Neuronal stem cell (in vitro differentiated cells): Measurements from ENCODE around the gene MYADML2.
"Not testable (repeated sequence)": the region's sequence is repeated elsewhere in the genome, so short reads cannot be mapped to it uniquely, and the experiment has no call there.

Experiments used
- DNase-seq: peaks from one replicate; pipeline ENCODE4 v3.0.0-alpha.2; 2013; ENCODE audit warnings: low spot score
- H2AFZ ChIP-seq: one replicate; pipeline ENCODE4 v1.6.1; 2013; ENCODE audit warnings: mild to moderate bottlenecking, low read length, inconsistent platforms
- H2AK5ac ChIP-seq: 2 replicates; pipeline ENCODE4 v1.6.1; 2013; ENCODE audit warnings: low read depth, mild to moderate bottlenecking, inconsistent platforms, low read length, moderate library complexity, mixed read lengths
- H2BK120ac ChIP-seq: 2 replicates; pipeline ENCODE4 v1.6.1; 2013; ENCODE audit warnings: low read depth, mild to moderate bottlenecking, inconsistent platforms, low read length, moderate library complexity, mixed read lengths
- H2BK12ac ChIP-seq: one replicate; pipeline ENCODE4 v1.6.1; 2013; ENCODE audit warnings: low read length, inconsistent platforms
- H2BK15ac ChIP-seq: 2 replicates; pipeline ENCODE4 v1.6.1; 2013; ENCODE audit warnings: mild to moderate bottlenecking, low read length, inconsistent platforms, mixed read lengths
- H2BK5ac ChIP-seq: one replicate; pipeline ENCODE4 v1.6.1; 2013; ENCODE audit warnings: inconsistent platforms, mild to moderate bottlenecking, low read length, moderate library complexity
- H3K14ac ChIP-seq: one replicate; pipeline ENCODE4 v1.6.1; 2013; ENCODE audit warnings: low read length, inconsistent platforms
- H3K18ac ChIP-seq: 2 replicates; pipeline ENCODE4 v1.6.1; 2013; ENCODE audit warnings: low read length, inconsistent platforms
- H3K23ac ChIP-seq: 2 replicates; pipeline ENCODE4 v1.6.1; 2013; ENCODE audit warnings: low read depth, mild to moderate bottlenecking, mixed read lengths, low read length, inconsistent platforms; ENCODE audit not compliant: poor library complexity
- H3K27ac ChIP-seq: replicated peaks from 3 replicates; pipeline ENCODE4 v1.5.1; 2013; ENCODE audit warnings: low read length, inconsistent platforms
- H3K27me3 ChIP-seq, 3 experiments: 2 replicates each; pipeline ENCODE4 v1.6.1; 2013; ENCODE audit warnings: low read length in 3 of 3, mild to moderate bottlenecking in 2 of 3, inconsistent platforms in 1 of 3, low read depth in 1 of 3, mixed read lengths in 1 of 3, moderate library complexity in 1 of 3; ENCODE audit not compliant: control insufficient read depth in 3 of 3, insufficient read depth in 3 of 3
- H3K36me3 ChIP-seq, 2 donors: replicated peaks in 1 of 2; 2 replicates each; pipeline ENCODE4 v1.6.1; 2013; ENCODE audit warnings: low read length in 2 of 2; ENCODE audit not compliant: control insufficient read depth in 2 of 2, insufficient read depth in 2 of 2
- H3K4ac ChIP-seq: 2 replicates; pipeline ENCODE4 v1.6.1; 2013; ENCODE audit warnings: inconsistent platforms, mild to moderate bottlenecking, low read length, moderate library complexity
- H3K4me1 ChIP-seq, 2 donors: 1 replicate in 1 of 2; 2 replicates in 1 of 2; pipeline ENCODE4 v1.6.1; 2013; ENCODE audit warnings: low read length in 2 of 2, low read depth in 1 of 2; ENCODE audit not compliant: control insufficient read depth in 2 of 2, insufficient read depth in 1 of 2
- H3K4me2 ChIP-seq: one replicate; pipeline ENCODE4 v1.6.1; 2013; ENCODE audit warnings: mild to moderate bottlenecking, low read length, inconsistent platforms; ENCODE audit not compliant: insufficient read depth, poor library complexity, severe bottlenecking
- H3K4me3 ChIP-seq, 2 donors: 2 replicates each; pipeline ENCODE4 v1.5.1; 2013; ENCODE audit warnings: low read length in 2 of 2, mild to moderate bottlenecking in 2 of 2, inconsistent platforms in 1 of 2, moderate library complexity in 1 of 2
- H3K79me1 ChIP-seq: one replicate; pipeline ENCODE4 v1.6.1; 2013; ENCODE audit warnings: low read depth, mild to moderate bottlenecking, inconsistent platforms, low read length, moderate library complexity
- H3K9ac ChIP-seq: one replicate; pipeline ENCODE4 v1.6.1; 2013; ENCODE audit warnings: mild to moderate bottlenecking, low read depth, low read length, inconsistent platforms; ENCODE audit not compliant: poor library complexity
- H3K9me3 ChIP-seq, 2 donors: replicated peaks in 1 of 2; 2 replicates each; pipeline versions ENCODE3 to v1.6.1; 2013; ENCODE audit warnings: low read length in 2 of 2, mild to moderate bottlenecking in 2 of 2, inconsistent platforms in 1 of 2, low read depth in 1 of 2, mixed read lengths in 1 of 2, moderate library complexity in 1 of 2; ENCODE audit not compliant: control insufficient read depth in 2 of 2, insufficient read depth in 1 of 2
- H4K8ac ChIP-seq: one replicate; pipeline ENCODE4 v1.6.1; 2013; ENCODE audit warnings: low read depth, mild to moderate bottlenecking, inconsistent platforms, low read length, moderate library complexity
- H4K91ac ChIP-seq: one replicate; pipeline ENCODE4 v1.6.1; 2013; ENCODE audit warnings: low read length, low read depth, mild to moderate bottlenecking, inconsistent platforms; ENCODE audit not compliant: poor library complexity
- WGBS, 2 donors: extraction: QIAGEN DNeasy Blood & Tissue Kit; methylation state at CpG; one replicate each; pipeline ENCODE4 v1.1.7; 2013; ENCODE audit warnings: missing lambda C conversion rate in 2 of 2, mixed read lengths in 1 of 2; ENCODE audit not compliant: insufficient read length in 2 of 2, insufficient replicate concordance in 1 of 2; ENCODE audit errors: extremely low coverage in 2 of 2; 5-methylcytosine and 5-hydroxymethylcytosine counted together

The MYADML2 gene

GRCh38 chr17:81918333-81918669, 28.7 kb downstream of the MYADML2 start:
- not testable (repeated sequence) for H3K4ac ChIP-seq, H3K14ac ChIP-seq, H2BK12ac ChIP-seq, H2BK15ac ChIP-seq, H2BK120ac ChIP-seq, H3K18ac ChIP-seq, H2AK5ac ChIP-seq, H3K4me2 ChIP-seq, H2BK5ac ChIP-seq, H3K27me3 ChIP-seq, H4K91ac ChIP-seq, H3K9me3 ChIP-seq, H3K27ac ChIP-seq, DNase-seq, H4K8ac ChIP-seq, H3K4me1 ChIP-seq
- Histone ChIP-seq H3K79me1 (peaks cover 31% of the 10 kb centered on the region), H3K36me3 (peaks cover 39 to 65% of the 10 kb centered on the region in 2 donors), H3K4me3 (peak overlapping the region in 1 of 2 donors; percentile 77), H3K23ac (peak overlapping the region; percentile 74), H2AFZ (peak overlapping the region; percentile 80), H3K9ac (peak overlapping the region; percentile 39)
- no CpG with 5 or more reads among the region's 9 CpGs for WGBS, 2 donors

GRCh38 chr17:81917565-81918332, 29.3 kb downstream of the MYADML2 start, which contains the start of gene SIRT7:
Gene SIRT7 (minus strand): TSS chr17:81918176. CDS start chr17:81918131, 45 bp downstream.
- Histone ChIP-seq H3K23ac (peak within 1 kb of the TSS; percentile 74), H3K27me3 (no peaks in the 10 kb centered on the region), H2BK120ac (no peak within 1 kb of the TSS), H3K4me3 (peak within 1 kb of the TSS; percentile 77 to 90), H3K4me2 (peak within 1 kb of the TSS; percentile 92), H3K9ac (peak within 1 kb of the TSS; percentile 89), H2BK5ac (no peak within 1 kb of the TSS), H3K9me3 (peaks cover 0 to under 1% of the 10 kb centered on the region in 2 donors), H3K36me3 (peaks cover 37 to 68% of the 10 kb centered on the region in 2 donors), H3K4me1 (peaks cover 4 to 7% of the 10 kb centered on the region in 2 donors), H2BK15ac (no peak within 1 kb of the TSS), H2BK12ac (no peak within 1 kb of the TSS), H2AK5ac (peak within 1 kb of the TSS; percentile 64), H3K4ac (no peak within 1 kb of the TSS), H3K14ac (no peak within 1 kb of the TSS), H4K8ac (no peak within 1 kb of the TSS), H3K27ac (no peak within 1 kb of the TSS), H3K18ac (peak within 1 kb of the TSS; percentile 57), H4K91ac (no peak within 1 kb of the TSS), H2AFZ (peak within 1 kb of the TSS; percentile 80), H3K79me1 (peaks cover 27% of the 10 kb centered on the region)
- DNase-seq: peak; percentile 83
- WGBS, 2 donors: no CpG with 5 or more reads among the region's 94 CpGs

GRCh38 chr17:81916234-81917001, 30.6 kb downstream of the MYADML2 start:
- no peak overlapping the region for H2BK12ac ChIP-seq
- no peak for DNase-seq
- no peak overlapping the region for H4K91ac ChIP-seq
- no peak overlapping the region for H2AFZ ChIP-seq
- H2AK5ac ChIP-seq: no peak overlapping the region
- no peak overlapping the region for H3K4ac ChIP-seq
- peaks cover 3 to 7% of the 10 kb centered on the region in 2 donors for H3K4me1 ChIP-seq
- H3K9ac ChIP-seq: no peak overlapping the region
- peaks cover 17% of the 10 kb centered on the region for H3K79me1 ChIP-seq
- H3K9me3 ChIP-seq: no peaks in the 10 kb centered on the region
- H2BK120ac ChIP-seq: no peak overlapping the region
- H4K8ac ChIP-seq: no peak overlapping the region
- H3K23ac ChIP-seq: no peak overlapping the region
- H3K4me3 ChIP-seq: peak overlapping the region in 1 of 2 donors; percentile 77
- no peaks in the 10 kb centered on the region for H3K27me3 ChIP-seq
- no CpG with 5 or more reads among the region's 21 CpGs for WGBS, 2 donors
- H2BK5ac ChIP-seq: no peak overlapping the region
- H3K18ac ChIP-seq: no peak overlapping the region
- H2BK15ac ChIP-seq: no peak overlapping the region
- H3K4me2 ChIP-seq: no peak overlapping the region
- H3K36me3 ChIP-seq: peaks cover 31 to 66% of the 10 kb centered on the region in 2 donors
- no peak overlapping the region for H3K14ac ChIP-seq
- H3K27ac ChIP-seq: no peak overlapping the region

GRCh38 chr17:81915331-81915730, 31.7 kb downstream of the MYADML2 start:
- H3K4me3 ChIP-seq: peak overlapping the region in 1 of 2 donors; percentile 3
- no peak overlapping the region for H2BK120ac ChIP-seq
- no peak overlapping the region for H3K14ac ChIP-seq
- no peak overlapping the region for H2BK15ac ChIP-seq
- H3K9me3 ChIP-seq: no peaks in the 10 kb centered on the region
- peaks cover 8% of the 10 kb centered on the region for H3K79me1 ChIP-seq
- H3K23ac ChIP-seq: no peak overlapping the region
- no peaks in the 10 kb centered on the region for H3K27me3 ChIP-seq
- H2AFZ ChIP-seq: no peak overlapping the region
- H2BK12ac ChIP-seq: no peak overlapping the region
- H3K4me1 ChIP-seq: peaks cover 4 to 10% of the 10 kb centered on the region in 2 donors
- H3K4ac ChIP-seq: no peak overlapping the region
- no peak overlapping the region for H4K91ac ChIP-seq
- H3K9ac ChIP-seq: no peak overlapping the region
- no peak overlapping the region for H3K18ac ChIP-seq
- no peak overlapping the region for H3K27ac ChIP-seq
- H2BK5ac ChIP-seq: no peak overlapping the region
- no CpG with 5 or more reads among the region's 12 CpGs for WGBS, 2 donors
- no peak for DNase-seq
- H3K36me3 ChIP-seq: peaks cover 28 to 58% of the 10 kb centered on the region in 2 donors
- no peak overlapping the region for H4K8ac ChIP-seq
- H3K4me2 ChIP-seq: no peak overlapping the region
- H2AK5ac ChIP-seq: no peak overlapping the region
